Astrocyte (in vitro differentiated cells and primary cell): ENCODE results near the gene WDR1.

Experiments used
- CTCF ChIP-seq: IDR thresholded peaks from 2 replicates; pipeline ENCODE4 v1.5.1; 2011; ENCODE audit warnings: low read depth, mild to moderate bottlenecking, inconsistent platforms, low read length, moderate library complexity; ENCODE audit not compliant: insufficient read depth
- EZH2 ChIP-seq: IDR thresholded peaks from 2 replicates; pipeline ENCODE4 v1.6.1; 2012; ENCODE audit warnings: mild to moderate bottlenecking, low read length, inconsistent platforms; ENCODE audit not compliant: insufficient read depth

DNA sequence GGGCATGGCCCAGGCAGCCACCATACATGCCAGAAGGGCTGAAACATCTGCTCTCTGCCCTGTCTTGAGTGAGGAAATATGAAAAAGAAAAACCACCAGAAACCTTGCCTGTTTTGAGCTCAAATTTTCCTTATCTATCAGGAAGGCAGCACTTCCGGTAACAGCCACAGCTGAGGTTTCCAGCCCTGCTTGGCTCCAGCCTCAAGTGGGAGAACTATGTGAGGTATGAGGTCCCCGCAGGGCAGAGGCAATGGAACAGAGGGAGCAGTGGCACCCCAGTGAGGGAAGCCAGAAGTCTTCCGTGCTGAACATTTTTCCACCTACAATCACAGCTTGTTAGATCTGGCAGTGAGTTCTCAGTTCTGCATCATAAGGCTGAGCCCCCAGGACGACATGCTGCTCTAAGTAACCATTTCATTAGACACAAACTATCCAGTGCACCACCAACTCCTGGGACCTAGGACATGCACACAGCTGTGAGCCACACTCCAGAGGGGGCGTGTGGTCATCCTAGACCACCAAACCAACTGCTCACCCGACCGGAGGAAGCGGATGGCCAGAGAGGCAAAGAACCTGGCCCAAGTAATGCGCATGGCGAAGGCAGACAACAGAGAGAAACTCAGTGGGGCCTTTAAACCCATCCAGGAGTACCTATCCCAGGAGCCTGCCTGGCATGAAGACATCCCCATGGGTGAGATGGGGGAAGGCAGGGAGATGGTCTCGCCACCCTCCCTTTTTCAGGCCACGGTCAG is 22.6 kb downstream of the WDR1 start:
- TF ChIP-seq CTCF (no peak), EZH2 (no peak)
